Adrenal gland (tissue), 12 donors: Measurements from ENCODE around the gene BGLAP. TPM values are rescaled to one million over a fixed set of nuclear protein-coding genes. Genes with fewer than 3 reads are reported as not detected.
A peak's percentile ranks its signal among the peaks of the same experiment; 100 is the strongest.

Source experiments
- DNase-seq, 7 donors: peaks; one replicate each; pipeline ENCODE4 v3.0.0-alpha.2; 2019 to 2020
- H3K27ac ChIP-seq, 5 donors: fragments of 200-600 bp; sonication (generic) in 4 of 5; 1 replicate in 3 of 5; 2 replicates in 2 of 5; pipeline versions ENCODE4 v1.5.1 to v1.8.0; 2016 to 2020; ENCODE audit warnings: mild to moderate bottlenecking in 1 of 5
- H3K27me3 ChIP-seq: fragments of 200-600 bp; 2 replicates; pipeline ENCODE4 v1.8.0; 2021
- H3K36me3 ChIP-seq, 2 donors: fragments of 200-600 bp; replicated peaks in 1 of 2; 1 replicate in 1 of 2; 2 replicates in 1 of 2; pipeline versions ENCODE4 v1.5.1 to v1.8.0; 2018 to 2022
- H3K4me1 ChIP-seq, 2 donors: fragments of 200-600 bp; replicated peaks in 1 of 2; 1 replicate in 1 of 2; 2 replicates in 1 of 2; pipeline versions ENCODE4 v1.5.1 to v1.8.0; 2018 to 2021
- H3K4me3 ChIP-seq, 4 donors: fragments of 200-600 bp; sonication (generic) in 3 of 4; one replicate each; pipeline ENCODE4 v1.5.1; 2016 to 2018
- H3K9me3 ChIP-seq, 3 donors: fragments of 200-600 bp; sonication (generic) in 1 of 3; replicated peaks in 1 of 3; 1 replicate in 2 of 3; 2 replicates in 1 of 3; pipeline versions ENCODE4 v1.5.1 to v1.8.0; 2016 to 2021
- CTCF ChIP-seq, 6 experiments: fragments of 450-650 bp in 4 of 6; fragments of 200-600 bp in 2 of 6; sonication (generic) in 1 of 6; IDR thresholded peaks; 1 replicate in 5 of 6; 2 replicates in 1 of 6; pipeline versions ENCODE4 v1.5.1 to v1.8.0; 2016 to 2021; ENCODE audit warnings: antibody characterized with exemption in 6 of 6, mild to moderate bottlenecking in 2 of 6, moderate library complexity in 1 of 6
- POLR2A ChIP-seq, 2 donors: fragments of 450-650 bp; IDR thresholded peaks; one replicate each; pipeline ENCODE4 v1.6.1; 2017; ENCODE audit warnings: antibody characterized with exemption in 2 of 2, mild to moderate bottlenecking in 2 of 2, moderate library complexity in 1 of 2
- WGBS, 4 donors: extraction: QIAGEN DNeasy Blood & Tissue Kit in 2 of 4; methylation state at CpG; one replicate each; pipeline versions ENCODE4 v1.1.5 to v1.1.7; 2013 to 2017; 5-methylcytosine and 5-hydroxymethylcytosine counted together
- intact Hi-C, 2 donors: fragments of 100-400 bp; cut with DNase I; formaldehyde crosslinking; loops; one replicate each; pipeline versions ENCODE4 v1.14.1 to v1.15.0; 2022 to 2023
- polyA plus RNA-seq, 3 donors: library from polyadenylated mRNA; stranded (reverse); fragments of 200-250 nt in 2 of 3; fragments of 350-450 nt in 1 of 3; fragmentation: Illumina TruSeq in 1 of 3; extraction: RNeasy Lipid Tissue Mini Kit (QIAGEN cat#74804) in 1 of 3; gene quantifications; one replicate each; pipeline ENCODE4 v1.2.3, GENCODE V29; 2013 to 2014
- total RNA-seq, 9 donors: library from RNA; depleted of rRNA in 4 of 9; stranded (reverse); fragments of >200 nt in 4 of 9; fragments of 120-200 nt in 1 of 9; fragmentation: NEBNext Ultra II Directional in 1 of 9; extraction: Animal tissue kit (Norgen Biotek cat#: 25700) in 1 of 9; gene quantifications; one replicate each; pipeline versions ENCODE4 v1.1.0 to v1.2.4, GENCODE V29; 2013 to 2023
- donor health status: healthy with polysubstance abuse.
- donor health status: Bipolar disorder and iron deficiency.
- donor health status: DM: yes; HTN: yes; CAD: no.
- donor health status: DM: no; HTN: no; CAD: no.
- donor health status: DM: no; HTN: no; CAD: no.
- donor health status: DM: yes; HTN: yes; CAD: no.

Gene BGLAP
- total and polyA plus RNA-seq, 12 donors, result 0.39 to 8.2 (median 1.2) TPM; not detected in 3

GRCh38 chr1:156217871-156218270, 24.1 kb upstream of the BGLAP start:
- Histone ChIP-seq H3K4me1 (peaks cover 28 to 31% of the 10 kb centered on the region in 2 donors), H3K27ac (peak overlapping the region; percentile 50 to 77 (median 65)), H3K4me3 (no peak overlapping the region), H3K36me3 (peaks cover 0 to 27% of the 10 kb centered on the region in 2 donors), H3K27me3 (no peaks in the 10 kb centered on the region), H3K9me3 (no peaks in the 10 kb centered on the region)
- WGBS, 4 donors, result 14 to 19% (median 17%) methylated on average over 2 of the region's 2 CpGs
- DNase-seq, result peak in 4 of 7 donors; percentile 56 to 77 (median 70)
- TF ChIP-seq POLR2A (IDR thresholded peaks at IDR 0.05) (no peak), CTCF (IDR thresholded peaks at IDR 0.05) (no peak)
- intact Hi-C loops, result no loop called here

GRCh38 chr1:156220226-156220625, 21.8 kb upstream of the BGLAP start:
- Histone ChIP-seq H3K9me3 (no peaks in the 10 kb centered on the region), H3K27me3 (no peaks in the 10 kb centered on the region), H3K4me1 (peaks cover 15 to 20% of the 10 kb centered on the region in 2 donors), H3K27ac (no peak overlapping the region), H3K36me3 (peaks cover 0 to 40% of the 10 kb centered on the region in 2 donors), H3K4me3 (no peak overlapping the region)
- intact Hi-C loops, result loop anchor here (5.0 kb wide), 2 partner anchors 73 to 123 kb away; no protein-coding TSS in a partner anchor
- no peak for DNase-seq
- no peak for TF ChIP-seq POLR2A (IDR thresholded peaks at IDR 0.05)
- TF ChIP-seq CTCF (IDR thresholded peaks at IDR 0.05), result no peak
- 97 to 98% (median 98%) methylated on average over 9 of the region's 9 CpGs for WGBS, 4 donors

GRCh38 chr1:156221986-156222692, 19.8 kb upstream of the BGLAP start:
- Histone ChIP-seq H3K27me3 (no peaks in the 10 kb centered on the region), H3K4me3 (no peak overlapping the region), H3K36me3 (peaks cover 0 to 54% of the 10 kb centered on the region in 2 donors), H3K27ac (no peak overlapping the region), H3K4me1 (peaks cover 15 to 19% of the 10 kb centered on the region in 2 donors), H3K9me3 (no peaks in the 10 kb centered on the region)
- 92 to 94% (median 94%) methylated on average over 13 of the region's 13 CpGs for WGBS, 4 donors
- no peak for DNase-seq
- intact Hi-C loops, result loop anchor here (5.0 kb wide), 2 partner anchors 75 to 125 kb away; no protein-coding TSS in a partner anchor
- TF ChIP-seq POLR2A (IDR thresholded peaks at IDR 0.05) (no peak), CTCF (IDR thresholded peaks at IDR 0.05) (no peak)

- intact Hi-C loops, result loop anchor here (5.0 kb wide), 2 partner anchors 78 to 133 kb away; no protein-coding TSS in a partner anchor
- DNase-seq, result no peak
- H3K36me3 ChIP-seq, result peaks cover 0 to 57% of the 10 kb centered on the region in 2 donors
Observed at GRCh38 chr1:156225677-156226014, 16.3 kb upstream of the BGLAP start.

More at GRCh38 chr1:156225677-156226014, 16.3 kb upstream of the BGLAP start:
- no peaks in the 10 kb centered on the region for H3K27me3 ChIP-seq
- 6 to 15% (median 9%) methylated on average over 2 of the region's 2 CpGs for WGBS, 4 donors
- no peak overlapping the region for H3K4me3 ChIP-seq
- H3K9me3 ChIP-seq, result no peaks in the 10 kb centered on the region
- no peak overlapping the region for H3K27ac ChIP-seq
- peak in 1 of 6 experiments; percentile 34 for TF ChIP-seq CTCF (IDR thresholded peaks at IDR 0.05)
- no peak for TF ChIP-seq POLR2A (IDR thresholded peaks at IDR 0.05)
- no peaks in the 10 kb centered on the region for H3K4me1 ChIP-seq
